NCI-H69 (cell line): ENCODE measurements around the gene GZF1.

ENCODE experiments used
- DNase-seq: peaks from one replicate; lab custom pipeline; 2025; lab: John Stamatoyannopoulos, UW

GZF1 gene

GRCh38 chr20:23361476-23362391 is at the start of gene GZF1:
Gene GZF1, plus strand, starts transcription at chr20:23362182. Its CDS starts 2,202 bp downstream, at chr20:23364384.
- peak; percentile 99 for DNase-seq

- DNase-seq = no peak
These were observed 48.7 kb upstream of the GZF1 start for GRCh38 chr20:23313271-23313670.

GRCh38 chr20:23314699-23315098 is 47.3 kb upstream of the GZF1 start:
- DNase-seq = no peak

GRCh38 chr20:23315099-23315498 is 46.9 kb upstream of the GZF1 start:
- no peak for DNase-seq

GRCh38 chr20:23316626-23317025 is 45.4 kb upstream of the GZF1 start:
- DNase-seq = no peak

- no peak for DNase-seq
These were observed 44.9 kb upstream of the GZF1 start for GRCh38 chr20:23317081-23317480.

GRCh38 chr20:23318347-23318746 is 43.6 kb upstream of the GZF1 start:
- DNase-seq = no peak

GRCh38 chr20:23320317-23320716 is 41.7 kb upstream of the GZF1 start:
- peak; percentile 25 for DNase-seq

GRCh38 chr20:23325107-23325506 is 36.9 kb upstream of the GZF1 start:
- DNase-seq = no peak

GRCh38 chr20:23326774-23327173 is 35.2 kb upstream of the GZF1 start:
- DNase-seq = peak; percentile 43

- no peak for DNase-seq
These were observed 34.2 kb upstream of the GZF1 start for GRCh38 chr20:23327617-23328333.

- peak; percentile 12 for DNase-seq
These were observed 30.3 kb upstream of the GZF1 start for GRCh38 chr20:23331450-23332350.

- no peak for DNase-seq
These were observed 29.5 kb upstream of the GZF1 start for GRCh38 chr20:23332467-23332866.

GRCh38 chr20:23334111-23334510 is 27.9 kb upstream of the GZF1 start:
- DNase-seq = no peak

GRCh38 chr20:23335521-23335920 is 26.5 kb upstream of the GZF1 start:
- no peak for DNase-seq

- no peak for DNase-seq
These were observed 25.5 kb upstream of the GZF1 start for GRCh38 chr20:23336476-23336875.

GRCh38 chr20:23337312-23337711 is 24.7 kb upstream of the GZF1 start:
- no peak for DNase-seq

GRCh38 chr20:23339986-23340385 is 22.0 kb upstream of the GZF1 start:
- DNase-seq = no peak

GRCh38 chr20:23340524-23340923 is 21.5 kb upstream of the GZF1 start:
- peak; percentile 81 for DNase-seq

- DNase-seq = no peak
These were observed 20.9 kb upstream of the GZF1 start for GRCh38 chr20:23341073-23341472.

GRCh38 chr20:23343590-23343989 is 18.4 kb upstream of the GZF1 start:
- no peak for DNase-seq

GRCh38 chr20:23344336-23344735 is 17.6 kb upstream of the GZF1 start:
- DNase-seq = no peak
